ENCODE data around the gene FARS2.

DNA sequence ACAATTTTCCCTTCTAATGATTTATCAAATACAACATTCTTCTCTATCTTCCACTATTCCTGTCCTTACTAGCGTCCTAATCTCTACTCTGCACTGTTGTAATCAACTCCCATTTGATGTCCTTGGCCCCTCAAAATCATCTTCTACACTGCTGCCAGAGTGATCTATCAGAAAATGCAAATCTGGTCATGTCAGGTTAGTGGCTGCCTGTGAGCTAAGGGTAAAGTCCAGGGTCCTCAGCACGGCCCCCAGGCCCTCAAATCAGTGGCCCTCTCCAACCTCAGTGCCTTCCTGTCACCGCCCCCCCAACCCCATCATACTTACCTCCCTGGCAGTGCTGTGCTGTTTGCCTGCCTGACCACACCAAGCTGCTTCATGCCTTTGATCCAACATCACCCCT is 4.4 kb upstream of the FARS2 start:
- TF ChIP-seq, protein P1, sequence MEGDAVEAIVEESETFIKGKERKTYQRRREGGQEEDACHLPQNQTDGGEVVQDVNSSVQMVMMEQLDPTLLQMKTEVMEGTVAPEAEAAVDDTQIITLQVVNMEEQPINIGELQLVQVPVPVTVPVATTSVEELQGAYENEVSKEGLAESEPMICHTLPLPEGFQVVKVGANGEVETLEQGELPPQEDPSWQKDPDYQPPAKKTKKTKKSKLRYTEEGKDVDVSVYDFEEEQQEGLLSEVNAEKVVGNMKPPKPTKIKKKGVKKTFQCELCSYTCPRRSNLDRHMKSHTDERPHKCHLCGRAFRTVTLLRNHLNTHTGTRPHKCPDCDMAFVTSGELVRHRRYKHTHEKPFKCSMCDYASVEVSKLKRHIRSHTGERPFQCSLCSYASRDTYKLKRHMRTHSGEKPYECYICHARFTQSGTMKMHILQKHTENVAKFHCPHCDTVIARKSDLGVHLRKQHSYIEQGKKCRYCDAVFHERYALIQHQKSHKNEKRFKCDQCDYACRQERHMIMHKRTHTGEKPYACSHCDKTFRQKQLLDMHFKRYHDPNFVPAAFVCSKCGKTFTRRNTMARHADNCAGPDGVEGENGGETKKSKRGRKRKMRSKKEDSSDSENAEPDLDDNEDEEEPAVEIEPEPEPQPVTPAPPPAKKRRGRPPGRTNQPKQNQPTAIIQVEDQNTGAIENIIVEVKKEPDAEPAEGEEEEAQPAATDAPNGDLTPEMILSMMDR (IDR thresholded peaks at IDR 0.05; ENCODE audit: poor library complexity, severe bottlenecking), result no peak
- TF ChIP-seq EP300 (conservative IDR thresholded peaks at IDR 0.05; ENCODE audit: poor library complexity, severe bottlenecking), result no peak
- no peak for TF ChIP-seq EZH2 (IDR thresholded peaks at IDR 0.05; ENCODE audit: borderline replicate concordance, insufficient read depth, low read length, poor library complexity, severe bottlenecking)
- TF ChIP-seq POLR2AphosphoS5 (IDR thresholded peaks at IDR 0.05), result no peak
